Ascending aorta (tissue), 2 donors: Measurements from ENCODE around the gene HENMT1. TPM values are rescaled to one million over a fixed set of nuclear protein-coding genes. Genes with fewer than 3 reads are reported as not detected.

Source experiments
- DNase-seq, 2 donors: peaks; one replicate each; pipeline ENCODE4 v3.0.0-alpha.2; 2019; ENCODE audit warnings: low spot score in 2 of 2
- H3K27ac ChIP-seq, 2 donors: fragments of 200-600 bp; sonication (generic); one replicate each; pipeline ENCODE4 v1.5.1; 2016 to 2017; ENCODE audit warnings: mild to moderate bottlenecking in 1 of 2
- H3K27me3 ChIP-seq: fragments of 200-600 bp; sonication (generic); one replicate; pipeline ENCODE4 v1.5.1; 2017
- H3K36me3 ChIP-seq, 2 donors: fragments of 200-600 bp; sonication (generic); one replicate each; pipeline ENCODE4 v1.5.1; 2016
- H3K4me1 ChIP-seq, 2 donors: fragments of 200-600 bp; sonication (generic); one replicate each; pipeline ENCODE4 v1.5.1; 2016 to 2017; ENCODE audit warnings: mild to moderate bottlenecking in 1 of 2
- H3K4me3 ChIP-seq, 2 donors: fragments of 200-600 bp; sonication (generic); one replicate each; pipeline ENCODE4 v1.5.1; 2016 to 2017; ENCODE audit warnings: mild to moderate bottlenecking in 1 of 2
- H3K9me3 ChIP-seq, 2 donors: fragments of 200-600 bp; sonication (generic); one replicate each; pipeline ENCODE4 v1.5.1; 2016
- intact Hi-C: fragments of 100-400 bp; cut with DNase I; formaldehyde crosslinking; loops from one replicate; pipeline ENCODE4 v1.15.1; 2023
- total RNA-seq: library from RNA; depleted of rRNA; stranded (reverse); fragments of >200 nt; gene quantifications from one replicate; pipeline ENCODE4 v1.1.0, GENCODE V29; 2016
- TF ChIP-seq, protein P1 (sequence below), 3 experiments: fragments of 200-600 bp in 2 of 3; fragments of 450-650 bp in 1 of 3; sonication (generic) in 2 of 3; IDR thresholded peaks; one replicate each; pipeline ENCODE4 v1.5.1; 2016 to 2019; ENCODE audit warnings: antibody characterized with exemption in 3 of 3, mild to moderate bottlenecking in 1 of 3, moderate library complexity in 1 of 3

Gene HENMT1
- total RNA-seq, 1 donor from 2014 or later, result not detected

DNA sequence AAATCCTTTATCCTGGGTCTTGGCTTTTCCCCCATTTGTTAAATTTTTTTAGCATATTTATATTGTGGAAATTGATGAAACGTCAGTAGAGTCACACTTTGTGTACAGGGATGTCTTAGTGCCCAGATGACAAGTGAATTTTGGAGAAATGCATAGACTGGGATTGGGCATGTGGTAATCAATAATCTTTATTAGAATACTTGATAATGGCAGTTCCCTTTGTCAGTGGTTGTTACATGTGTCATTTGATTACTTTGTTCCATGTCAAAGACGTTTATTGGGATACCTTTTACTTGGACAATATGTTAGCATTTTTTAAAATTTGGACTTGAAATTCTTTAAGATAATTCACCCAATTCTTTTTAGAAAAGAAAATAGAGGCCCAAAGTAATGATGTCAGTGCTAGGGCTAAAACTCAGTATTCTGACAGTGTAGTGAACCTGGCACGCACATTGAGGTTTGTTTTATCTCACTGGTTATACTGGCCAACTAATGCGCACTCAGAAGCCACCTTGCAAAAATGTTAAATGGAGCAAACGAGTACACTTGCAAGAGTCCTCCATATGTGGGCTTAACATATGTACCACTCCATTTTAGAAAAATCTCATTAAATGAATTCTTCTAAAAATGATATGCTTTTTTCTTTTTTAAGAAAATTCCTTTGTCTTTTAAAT is 40.4 kb upstream of the HENMT1 start:
- Histone ChIP-seq H3K36me3 (peaks cover 35 to 54% of the 10 kb centered on the region in 2 donors), H3K4me3 (no peak overlapping the region), H3K27me3 (no peaks in the 10 kb centered on the region), H3K9me3 (no peaks in the 10 kb centered on the region), H3K4me1 (peaks cover 0 to 6% of the 10 kb centered on the region in 2 donors), H3K27ac (no peak overlapping the region)
- TF ChIP-seq, protein P1, sequence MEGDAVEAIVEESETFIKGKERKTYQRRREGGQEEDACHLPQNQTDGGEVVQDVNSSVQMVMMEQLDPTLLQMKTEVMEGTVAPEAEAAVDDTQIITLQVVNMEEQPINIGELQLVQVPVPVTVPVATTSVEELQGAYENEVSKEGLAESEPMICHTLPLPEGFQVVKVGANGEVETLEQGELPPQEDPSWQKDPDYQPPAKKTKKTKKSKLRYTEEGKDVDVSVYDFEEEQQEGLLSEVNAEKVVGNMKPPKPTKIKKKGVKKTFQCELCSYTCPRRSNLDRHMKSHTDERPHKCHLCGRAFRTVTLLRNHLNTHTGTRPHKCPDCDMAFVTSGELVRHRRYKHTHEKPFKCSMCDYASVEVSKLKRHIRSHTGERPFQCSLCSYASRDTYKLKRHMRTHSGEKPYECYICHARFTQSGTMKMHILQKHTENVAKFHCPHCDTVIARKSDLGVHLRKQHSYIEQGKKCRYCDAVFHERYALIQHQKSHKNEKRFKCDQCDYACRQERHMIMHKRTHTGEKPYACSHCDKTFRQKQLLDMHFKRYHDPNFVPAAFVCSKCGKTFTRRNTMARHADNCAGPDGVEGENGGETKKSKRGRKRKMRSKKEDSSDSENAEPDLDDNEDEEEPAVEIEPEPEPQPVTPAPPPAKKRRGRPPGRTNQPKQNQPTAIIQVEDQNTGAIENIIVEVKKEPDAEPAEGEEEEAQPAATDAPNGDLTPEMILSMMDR (IDR thresholded peaks at IDR 0.05), result no peak
- DNase-seq, result no peak
- intact Hi-C loops, result no loop called here

DNA sequence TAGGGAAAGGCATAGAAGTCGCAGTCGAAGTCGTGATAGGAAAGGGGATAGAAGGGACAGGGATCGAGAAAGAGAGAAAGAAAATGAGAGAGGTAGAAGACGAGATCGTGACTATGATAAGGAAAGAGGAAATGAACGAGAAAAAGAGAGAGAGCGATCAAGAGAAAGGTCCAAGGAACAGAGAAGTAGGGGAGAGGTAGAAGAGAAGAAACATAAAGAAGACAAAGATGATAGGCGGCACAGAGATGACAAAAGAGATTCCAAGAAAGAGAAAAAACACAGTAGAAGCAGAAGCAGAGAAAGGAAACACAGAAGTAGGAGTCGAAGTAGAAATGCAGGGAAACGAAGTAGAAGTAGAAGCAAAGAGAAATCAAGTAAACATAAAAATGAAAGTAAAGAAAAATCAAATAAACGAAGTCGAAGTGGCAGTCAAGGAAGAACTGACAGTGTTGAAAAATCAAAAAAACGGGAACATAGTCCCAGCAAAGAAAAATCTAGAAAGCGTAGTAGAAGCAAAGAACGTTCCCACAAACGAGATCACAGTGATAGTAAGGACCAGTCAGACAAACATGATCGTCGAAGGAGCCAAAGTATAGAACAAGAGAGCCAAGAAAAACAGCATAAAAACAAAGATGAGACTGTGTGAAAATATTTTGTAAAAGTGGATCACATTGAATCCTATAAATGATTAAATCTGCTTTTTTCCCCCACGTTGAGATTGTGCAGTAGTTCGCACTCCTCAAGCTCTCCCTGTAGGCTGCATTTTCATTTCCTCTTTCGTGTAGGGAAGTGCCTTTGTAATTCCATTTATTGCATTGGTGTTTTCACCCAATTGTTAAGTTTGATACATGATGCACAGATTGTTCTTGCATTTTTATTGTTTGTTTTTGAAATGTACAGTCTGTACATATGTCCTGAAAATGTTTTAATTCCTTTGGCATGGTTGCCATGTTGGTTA is 38.8 kb upstream of the HENMT1 start:
- no peaks in the 10 kb centered on the region for H3K9me3 ChIP-seq
- H3K27ac ChIP-seq, result no peak overlapping the region
- TF ChIP-seq, protein P1 (IDR thresholded peaks at IDR 0.05), result no peak
- no peak for DNase-seq
- H3K4me1 ChIP-seq, result peaks cover 0 to 6% of the 10 kb centered on the region in 2 donors
- H3K4me3 ChIP-seq, result no peak overlapping the region
- intact Hi-C loops, result no loop called here
- H3K36me3 ChIP-seq, result peaks cover 40 to 62% of the 10 kb centered on the region in 2 donors
- H3K27me3 ChIP-seq, result no peaks in the 10 kb centered on the region

DNA sequence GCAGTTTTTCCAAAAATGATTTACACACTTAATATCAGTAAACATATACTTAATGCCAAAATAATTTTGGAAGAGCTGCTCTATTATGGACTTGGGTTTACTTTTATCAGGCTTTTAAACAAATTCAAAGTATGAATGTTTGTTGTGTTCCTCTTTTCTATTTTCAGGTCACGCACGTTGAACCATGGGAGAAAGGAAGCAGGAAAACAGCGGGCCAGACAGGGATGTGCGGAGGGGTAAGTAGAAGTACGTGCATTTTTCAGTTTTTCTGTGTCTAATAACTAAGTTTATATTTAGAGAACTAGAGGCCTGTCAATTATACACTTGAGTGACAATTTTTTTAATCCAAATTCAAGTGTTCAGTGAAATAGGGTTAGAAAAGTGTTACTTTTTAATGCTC is 34.6 kb upstream of the HENMT1 start:
- DNase-seq, result no peak
- Histone ChIP-seq H3K27ac (no peak overlapping the region), H3K4me1 (peaks cover 0 to 16% of the 10 kb centered on the region in 2 donors), H3K36me3 (peaks cover 40 to 51% of the 10 kb centered on the region in 2 donors), H3K4me3 (peak overlapping the region in 1 of 2 donors; percentile 22), H3K9me3 (no peaks in the 10 kb centered on the region), H3K27me3 (no peaks in the 10 kb centered on the region)
- TF ChIP-seq, protein P1 (IDR thresholded peaks at IDR 0.05), result no peak
- intact Hi-C loops, result no loop called here

DNA sequence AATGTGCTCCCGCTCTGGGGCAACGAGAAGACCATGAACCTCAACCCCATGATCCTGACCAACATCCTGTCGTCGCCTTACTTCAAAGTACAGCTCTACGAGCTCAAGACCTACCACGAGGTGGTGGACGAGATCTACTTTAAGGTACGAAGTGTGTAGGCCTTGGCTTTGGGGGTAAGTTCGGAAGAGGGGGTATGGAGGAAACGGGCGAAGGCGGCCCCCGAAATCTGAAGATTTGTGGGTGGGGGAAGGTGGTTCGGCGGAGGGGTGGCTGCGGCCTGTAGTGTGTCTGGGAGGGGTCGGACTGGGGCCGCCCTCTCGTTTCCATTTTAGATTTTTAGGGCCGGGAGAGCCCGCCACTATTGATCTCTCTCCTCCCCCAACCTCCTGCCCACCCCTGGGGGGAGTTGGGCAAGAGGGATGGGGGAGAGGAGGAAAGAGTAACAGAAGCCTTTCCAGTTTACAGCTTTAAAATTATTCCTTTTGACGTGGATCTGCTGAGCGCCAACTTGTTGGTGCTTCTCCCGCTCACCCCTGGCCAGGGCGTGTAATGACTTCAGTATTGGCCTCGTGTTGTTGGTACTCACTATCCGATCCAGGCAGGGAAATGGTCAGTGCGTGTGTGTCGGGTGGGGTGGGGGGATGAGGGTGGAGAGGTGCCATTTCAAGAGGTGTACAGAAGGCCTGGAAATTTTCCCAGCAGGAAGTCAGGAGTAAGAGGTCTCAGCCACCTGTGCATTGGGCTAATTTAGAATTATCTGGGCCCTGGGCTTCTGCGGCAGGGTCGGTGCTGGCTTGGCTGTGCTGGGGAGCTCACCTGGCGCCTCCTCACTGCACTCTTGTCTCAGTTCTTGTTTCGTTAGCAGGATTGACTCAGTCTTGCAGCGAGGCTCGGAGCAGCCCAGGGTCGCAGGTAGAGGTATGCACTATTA is 32.1 kb upstream of the HENMT1 start:
- peaks cover 19 to 25% of the 10 kb centered on the region in 2 donors for H3K36me3 ChIP-seq
- no peaks in the 10 kb centered on the region for H3K9me3 ChIP-seq
- TF ChIP-seq, protein P1 (IDR thresholded peaks at IDR 0.05), result peak in 2 of 3 experiments; percentile 6 to 22
- H3K4me3 ChIP-seq, result peak overlapping the region; percentile 82 to 98
- H3K4me1 ChIP-seq, result peaks cover 0 to 16% of the 10 kb centered on the region in 2 donors
- intact Hi-C loops, result loop anchor here (1.0 to 5.0 kb wide), 4 partner anchors 32 to 132 kb away; partner anchors contain the start of genes EEIG2, HENMT1 and STXBP3
- DNase-seq, result peak; percentile 10 to 78
- H3K27me3 ChIP-seq, result no peaks in the 10 kb centered on the region
- H3K27ac ChIP-seq, result peak overlapping the region; percentile 92 to 99
